ENCODE results near the gene FERMT1. TPM values are rescaled to one million over a fixed set of nuclear protein-coding genes. Genes with fewer than 3 reads are reported as not detected.

FERMT1 gene
- total and polyA plus RNA-seq, 2 experiments from 2014 or later, result 16.2 to 18.3 TPM

DNA sequence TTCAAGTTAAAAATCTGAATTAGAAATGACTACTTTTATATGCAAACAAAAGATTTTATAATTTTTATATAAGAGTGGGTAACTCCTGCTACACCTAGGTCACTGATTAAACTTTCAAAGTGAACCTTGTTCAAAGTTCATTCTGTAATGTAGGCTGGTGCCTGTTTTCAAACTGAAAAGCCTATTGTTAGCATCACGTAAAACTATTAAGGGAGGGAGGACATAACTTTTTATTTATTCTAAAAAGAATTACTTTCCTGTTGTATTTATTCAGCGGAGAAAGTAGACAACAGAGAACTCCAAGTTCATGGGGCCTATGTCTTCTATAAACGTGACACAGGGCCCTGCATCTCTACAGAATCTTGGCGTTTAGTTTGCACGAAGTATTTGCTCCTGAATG, 27.4 kb downstream of the FERMT1 start (continued):
- TF ChIP-seq STAT1 (IDR thresholded peaks at IDR 0.05; ENCODE audit: unreplicated experiment), result no peak
- TF ChIP-seq, protein P1, sequence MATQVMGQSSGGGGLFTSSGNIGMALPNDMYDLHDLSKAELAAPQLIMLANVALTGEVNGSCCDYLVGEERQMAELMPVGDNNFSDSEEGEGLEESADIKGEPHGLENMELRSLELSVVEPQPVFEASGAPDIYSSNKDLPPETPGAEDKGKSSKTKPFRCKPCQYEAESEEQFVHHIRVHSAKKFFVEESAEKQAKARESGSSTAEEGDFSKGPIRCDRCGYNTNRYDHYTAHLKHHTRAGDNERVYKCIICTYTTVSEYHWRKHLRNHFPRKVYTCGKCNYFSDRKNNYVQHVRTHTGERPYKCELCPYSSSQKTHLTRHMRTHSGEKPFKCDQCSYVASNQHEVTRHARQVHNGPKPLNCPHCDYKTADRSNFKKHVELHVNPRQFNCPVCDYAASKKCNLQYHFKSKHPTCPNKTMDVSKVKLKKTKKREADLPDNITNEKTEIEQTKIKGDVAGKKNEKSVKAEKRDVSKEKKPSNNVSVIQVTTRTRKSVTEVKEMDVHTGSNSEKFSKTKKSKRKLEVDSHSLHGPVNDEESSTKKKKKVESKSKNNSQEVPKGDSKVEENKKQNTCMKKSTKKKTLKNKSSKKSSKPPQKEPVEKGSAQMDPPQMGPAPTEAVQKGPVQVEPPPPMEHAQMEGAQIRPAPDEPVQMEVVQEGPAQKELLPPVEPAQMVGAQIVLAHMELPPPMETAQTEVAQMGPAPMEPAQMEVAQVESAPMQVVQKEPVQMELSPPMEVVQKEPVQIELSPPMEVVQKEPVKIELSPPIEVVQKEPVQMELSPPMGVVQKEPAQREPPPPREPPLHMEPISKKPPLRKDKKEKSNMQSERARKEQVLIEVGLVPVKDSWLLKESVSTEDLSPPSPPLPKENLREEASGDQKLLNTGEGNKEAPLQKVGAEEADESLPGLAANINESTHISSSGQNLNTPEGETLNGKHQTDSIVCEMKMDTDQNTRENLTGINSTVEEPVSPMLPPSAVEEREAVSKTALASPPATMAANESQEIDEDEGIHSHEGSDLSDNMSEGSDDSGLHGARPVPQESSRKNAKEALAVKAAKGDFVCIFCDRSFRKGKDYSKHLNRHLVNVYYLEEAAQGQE (IDR thresholded peaks at IDR 0.05; ENCODE audit: unreplicated experiment), result no peak
- no peak for TF ChIP-seq NANOG (IDR thresholded peaks at IDR 0.05; ENCODE audit: borderline replicate concordance)
- TF ChIP-seq, protein P2, sequence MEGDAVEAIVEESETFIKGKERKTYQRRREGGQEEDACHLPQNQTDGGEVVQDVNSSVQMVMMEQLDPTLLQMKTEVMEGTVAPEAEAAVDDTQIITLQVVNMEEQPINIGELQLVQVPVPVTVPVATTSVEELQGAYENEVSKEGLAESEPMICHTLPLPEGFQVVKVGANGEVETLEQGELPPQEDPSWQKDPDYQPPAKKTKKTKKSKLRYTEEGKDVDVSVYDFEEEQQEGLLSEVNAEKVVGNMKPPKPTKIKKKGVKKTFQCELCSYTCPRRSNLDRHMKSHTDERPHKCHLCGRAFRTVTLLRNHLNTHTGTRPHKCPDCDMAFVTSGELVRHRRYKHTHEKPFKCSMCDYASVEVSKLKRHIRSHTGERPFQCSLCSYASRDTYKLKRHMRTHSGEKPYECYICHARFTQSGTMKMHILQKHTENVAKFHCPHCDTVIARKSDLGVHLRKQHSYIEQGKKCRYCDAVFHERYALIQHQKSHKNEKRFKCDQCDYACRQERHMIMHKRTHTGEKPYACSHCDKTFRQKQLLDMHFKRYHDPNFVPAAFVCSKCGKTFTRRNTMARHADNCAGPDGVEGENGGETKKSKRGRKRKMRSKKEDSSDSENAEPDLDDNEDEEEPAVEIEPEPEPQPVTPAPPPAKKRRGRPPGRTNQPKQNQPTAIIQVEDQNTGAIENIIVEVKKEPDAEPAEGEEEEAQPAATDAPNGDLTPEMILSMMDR (conservative IDR thresholded peaks at IDR 0.05; ENCODE audit: low read depth in 2 of 2), result no peak
- no peak for TF ChIP-seq CREB1 (CRISPR knock-in tag; IDR thresholded peaks at IDR 0.05; ENCODE audit: low read depth)

DNA sequence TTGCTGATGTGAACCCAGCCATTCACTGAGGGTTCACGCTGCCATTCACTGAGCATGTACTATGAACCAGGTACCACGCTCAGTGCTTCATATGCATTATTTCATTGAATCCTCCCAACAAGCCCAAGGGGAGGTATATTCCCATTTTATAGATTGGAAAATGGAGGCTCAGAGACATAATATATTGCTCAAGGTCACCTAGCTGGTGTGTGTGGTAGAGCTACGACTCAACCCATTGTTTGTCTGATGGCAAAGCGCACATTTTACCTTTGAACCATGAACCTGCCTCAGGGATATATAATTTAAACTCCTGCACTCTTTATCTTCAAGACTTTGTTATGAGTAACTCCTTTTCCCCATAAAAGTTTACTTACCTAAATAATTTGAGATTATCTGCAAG, 28.3 kb downstream of the FERMT1 start:
- H3K9me3 Mint-ChIP-seq, result no peaks in the 10 kb centered on the region
- ATAC-seq (no peak), DNase-seq (ENCODE audit: low spot score) (no peak)
- Histone ChIP-seq H3F3A (replicated peaks; ENCODE audit: low read depth) (no peaks in the 10 kb centered on the region), H3K4me3 (no peak overlapping the region), H3K27ac (ENCODE audit: low read depth) (no peak overlapping the region), H3K27me3 (ENCODE audit: insufficient read depth) (no peaks in the 10 kb centered on the region), H3K79me2 (replicated peaks; ENCODE audit: insufficient read depth) (no peaks in the 10 kb centered on the region), H3K9me2 (ENCODE audit: insufficient read depth) (no peaks in the 10 kb centered on the region), H3K4me2 (no peak overlapping the region), H2AFZ (no peak overlapping the region), H3K36me3 (ENCODE audit: insufficient read depth) (peaks cover 12% of the 10 kb centered on the region; the same call in 1 of the 2 replicates), H3K4me1 (ENCODE audit: insufficient read depth) (no peaks in the 10 kb centered on the region), H4K20me1 (replicated peaks; ENCODE audit: insufficient read depth) (0 out of 2 replicates have a peak, but pooled peaks cover 3% of the 10 kb centered on the region)
- no peak overlapping the region for H3K27ac Mint-ChIP-seq
- H3K36me3 Mint-ChIP-seq (ENCODE audit: low read depth), result no peaks in the 10 kb centered on the region; the same call in 2 of the 3 replicates
- TF ChIP-seq, protein P3, sequence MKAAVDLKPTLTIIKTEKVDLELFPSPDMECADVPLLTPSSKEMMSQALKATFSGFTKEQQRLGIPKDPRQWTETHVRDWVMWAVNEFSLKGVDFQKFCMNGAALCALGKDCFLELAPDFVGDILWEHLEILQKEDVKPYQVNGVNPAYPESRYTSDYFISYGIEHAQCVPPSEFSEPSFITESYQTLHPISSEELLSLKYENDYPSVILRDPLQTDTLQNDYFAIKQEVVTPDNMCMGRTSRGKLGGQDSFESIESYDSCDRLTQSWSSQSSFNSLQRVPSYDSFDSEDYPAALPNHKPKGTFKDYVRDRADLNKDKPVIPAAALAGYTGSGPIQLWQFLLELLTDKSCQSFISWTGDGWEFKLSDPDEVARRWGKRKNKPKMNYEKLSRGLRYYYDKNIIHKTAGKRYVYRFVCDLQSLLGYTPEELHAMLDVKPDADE (IDR thresholded peaks at IDR 0.05), result no peak
- TF ChIP-seq EZH2phosphoT487 (IDR thresholded peaks at IDR 0.05; ENCODE audit: unreplicated experiment), result no peak
- TF ChIP-seq, protein P2 (conservative IDR thresholded peaks at IDR 0.05; ENCODE audit: low read depth in 2 of 2), result no peak
- TF ChIP-seq NANOG (IDR thresholded peaks at IDR 0.05; ENCODE audit: borderline replicate concordance), result no peak
- no peak for TF ChIP-seq POLR2AphosphoS5 (IDR thresholded peaks at IDR 0.05; ENCODE audit: low read depth)
- no peak for TF ChIP-seq EZH2 (IDR thresholded peaks at IDR 0.05; ENCODE audit: low read depth, unreplicated experiment)
- no peak for TF ChIP-seq CREB1 (CRISPR knock-in tag; IDR thresholded peaks at IDR 0.05; ENCODE audit: low read depth)
- H3K4me3 Mint-ChIP-seq, result no peak overlapping the region
- H3K27me3 Mint-ChIP-seq (ENCODE audit: insufficient read depth, low read depth, poor library complexity), result no peaks in the 10 kb centered on the region
- 0 out of 3 replicates have a peak, but pooled peaks cover 3% of the 10 kb centered on the region for H3K4me1 Mint-ChIP-seq

Measured in GM23338 (cell line).